HFF-Myc (cell line): ENCODE results near the gene ARL4D.

Experiments
- DNase-seq: peaks from one replicate; pipeline ENCODE4 v3.0.0-alpha.2; 2011; ENCODE audit warnings: low read depth; ENCODE audit errors: extremely low read depth
- H3K4me3 ChIP-seq: replicated peaks from 2 replicates; pipeline ENCODE4 v1.5.1; 2011; ENCODE audit warnings: low read depth, mild to moderate bottlenecking, control low read depth, low read length
- TF ChIP-seq, protein P1 (sequence below): IDR thresholded peaks from 2 replicates; pipeline ENCODE4 v1.5.1; 2012; ENCODE audit warnings: mild to moderate bottlenecking, low read depth, low read length, control low read depth; ENCODE audit errors: missing control alignments

Gene ARL4D

DNA sequence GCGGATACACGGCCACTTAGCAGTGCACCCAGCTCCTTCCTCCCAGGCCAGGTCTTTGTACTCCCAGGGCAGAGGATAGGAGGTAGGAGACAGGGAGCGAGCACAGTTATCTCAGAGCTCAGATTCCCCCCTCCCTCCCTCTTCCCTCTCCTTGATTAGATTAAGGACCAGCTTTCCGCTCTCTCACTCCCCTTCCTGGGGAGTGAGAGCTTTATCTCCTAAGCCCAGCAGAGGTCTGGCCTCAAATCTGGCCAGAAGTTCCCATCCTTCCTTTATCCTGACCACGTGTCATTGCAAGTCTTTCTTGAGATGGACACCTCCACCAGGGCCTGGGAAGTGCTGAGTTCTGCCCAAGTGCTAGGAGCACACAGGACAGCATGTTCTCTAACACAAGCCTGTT lies 5.1 kb downstream of the ARL4D start:
- H3K4me3 ChIP-seq, result no peak overlapping the region
- DNase-seq, result no peak
- TF ChIP-seq, protein P1, sequence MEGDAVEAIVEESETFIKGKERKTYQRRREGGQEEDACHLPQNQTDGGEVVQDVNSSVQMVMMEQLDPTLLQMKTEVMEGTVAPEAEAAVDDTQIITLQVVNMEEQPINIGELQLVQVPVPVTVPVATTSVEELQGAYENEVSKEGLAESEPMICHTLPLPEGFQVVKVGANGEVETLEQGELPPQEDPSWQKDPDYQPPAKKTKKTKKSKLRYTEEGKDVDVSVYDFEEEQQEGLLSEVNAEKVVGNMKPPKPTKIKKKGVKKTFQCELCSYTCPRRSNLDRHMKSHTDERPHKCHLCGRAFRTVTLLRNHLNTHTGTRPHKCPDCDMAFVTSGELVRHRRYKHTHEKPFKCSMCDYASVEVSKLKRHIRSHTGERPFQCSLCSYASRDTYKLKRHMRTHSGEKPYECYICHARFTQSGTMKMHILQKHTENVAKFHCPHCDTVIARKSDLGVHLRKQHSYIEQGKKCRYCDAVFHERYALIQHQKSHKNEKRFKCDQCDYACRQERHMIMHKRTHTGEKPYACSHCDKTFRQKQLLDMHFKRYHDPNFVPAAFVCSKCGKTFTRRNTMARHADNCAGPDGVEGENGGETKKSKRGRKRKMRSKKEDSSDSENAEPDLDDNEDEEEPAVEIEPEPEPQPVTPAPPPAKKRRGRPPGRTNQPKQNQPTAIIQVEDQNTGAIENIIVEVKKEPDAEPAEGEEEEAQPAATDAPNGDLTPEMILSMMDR, result no peak

DNA sequence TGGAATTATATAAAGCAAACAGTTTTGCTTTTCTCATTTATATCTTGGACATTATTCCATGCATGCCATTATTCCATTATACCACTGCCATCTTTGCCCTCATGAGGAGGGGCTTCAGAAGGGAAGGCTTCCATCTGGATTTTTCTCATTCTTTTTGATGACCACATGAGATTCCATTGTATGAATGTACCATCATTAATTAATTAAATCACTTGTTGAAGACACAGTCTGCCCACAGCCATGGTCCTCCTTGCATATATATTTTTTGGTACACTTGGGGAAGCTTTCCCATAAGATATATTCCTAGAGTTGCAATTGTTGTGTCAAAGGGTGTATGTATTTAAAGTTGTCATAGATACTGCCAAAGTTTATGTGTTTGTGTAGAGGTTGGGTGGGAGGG lies 7.1 kb downstream of the ARL4D start:
- no peak for DNase-seq
- TF ChIP-seq, protein P1, result no peak
- H3K4me3 ChIP-seq, result no peak overlapping the region

DNA sequence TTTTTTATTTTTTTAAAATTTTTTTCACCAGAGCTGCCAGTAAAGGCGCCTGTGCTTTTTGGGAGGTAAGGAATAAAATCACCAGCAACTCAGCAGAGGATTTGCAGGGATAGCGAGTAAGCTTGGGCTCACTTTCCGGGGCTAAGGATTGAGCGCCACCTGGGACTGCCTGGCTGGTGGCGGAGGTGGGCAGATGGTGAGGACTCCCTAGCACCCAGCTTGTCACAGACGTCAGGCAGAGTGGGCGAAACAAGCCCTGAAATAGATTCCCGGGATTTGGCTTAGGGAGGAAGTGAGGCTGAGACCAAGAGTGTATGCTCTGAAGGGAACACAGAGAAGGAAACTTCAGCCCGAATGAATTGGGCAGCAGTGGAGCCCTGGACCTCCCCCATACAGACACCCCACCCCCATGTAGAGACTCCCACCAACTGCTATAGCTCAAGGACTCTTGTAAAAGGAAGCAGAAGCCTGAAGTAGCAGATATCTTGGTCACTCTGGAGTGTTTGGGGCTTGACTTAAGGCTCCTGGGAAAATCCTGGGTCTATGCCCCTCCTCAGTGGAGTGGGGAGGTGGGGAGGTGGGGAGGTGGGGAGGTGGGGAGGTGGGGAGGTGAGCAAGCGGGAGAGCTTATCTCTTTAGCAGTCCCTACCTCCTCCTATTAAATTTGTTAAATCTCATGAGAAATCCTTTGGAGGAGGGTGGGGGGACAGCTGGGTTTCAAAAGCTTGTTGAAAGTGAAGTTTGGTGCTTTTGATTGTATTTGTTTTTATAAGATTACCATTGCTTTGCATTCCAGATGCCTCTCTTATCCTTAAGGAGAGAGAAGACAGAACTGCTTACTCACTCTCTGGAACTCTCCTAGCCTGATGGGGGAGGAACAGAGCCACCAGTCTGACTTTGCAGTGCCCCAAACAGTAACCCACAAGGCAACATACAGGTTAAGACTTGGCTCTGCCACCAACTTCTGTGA lies 8.2 kb downstream of the ARL4D start:
- TF ChIP-seq, protein P1, result no peak
- no peak overlapping the region for H3K4me3 ChIP-seq
- no peak for DNase-seq

DNA sequence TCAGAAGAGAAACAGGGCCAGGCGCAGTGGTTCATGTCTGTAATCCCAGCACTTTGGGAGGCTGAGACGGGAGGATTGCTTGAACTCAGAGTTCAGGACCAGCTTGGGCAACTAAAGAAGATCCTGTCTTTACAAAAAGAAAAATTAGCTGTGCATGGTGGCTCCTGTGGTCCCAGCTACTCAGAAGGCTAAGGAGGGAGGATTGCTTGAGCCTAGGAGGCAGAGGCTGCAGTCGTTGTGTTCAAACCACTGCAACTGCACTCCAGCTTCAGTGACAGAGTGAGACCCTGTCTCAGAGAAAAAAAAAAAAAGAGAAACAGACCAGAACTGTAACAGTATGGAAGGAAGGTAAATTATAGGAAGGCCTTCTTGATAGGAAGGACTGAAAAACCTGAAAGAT lies 10.3 kb downstream of the ARL4D start:
- DNase-seq, result no peak
- TF ChIP-seq, protein P1, result no peak
- no peak overlapping the region for H3K4me3 ChIP-seq

DNA sequence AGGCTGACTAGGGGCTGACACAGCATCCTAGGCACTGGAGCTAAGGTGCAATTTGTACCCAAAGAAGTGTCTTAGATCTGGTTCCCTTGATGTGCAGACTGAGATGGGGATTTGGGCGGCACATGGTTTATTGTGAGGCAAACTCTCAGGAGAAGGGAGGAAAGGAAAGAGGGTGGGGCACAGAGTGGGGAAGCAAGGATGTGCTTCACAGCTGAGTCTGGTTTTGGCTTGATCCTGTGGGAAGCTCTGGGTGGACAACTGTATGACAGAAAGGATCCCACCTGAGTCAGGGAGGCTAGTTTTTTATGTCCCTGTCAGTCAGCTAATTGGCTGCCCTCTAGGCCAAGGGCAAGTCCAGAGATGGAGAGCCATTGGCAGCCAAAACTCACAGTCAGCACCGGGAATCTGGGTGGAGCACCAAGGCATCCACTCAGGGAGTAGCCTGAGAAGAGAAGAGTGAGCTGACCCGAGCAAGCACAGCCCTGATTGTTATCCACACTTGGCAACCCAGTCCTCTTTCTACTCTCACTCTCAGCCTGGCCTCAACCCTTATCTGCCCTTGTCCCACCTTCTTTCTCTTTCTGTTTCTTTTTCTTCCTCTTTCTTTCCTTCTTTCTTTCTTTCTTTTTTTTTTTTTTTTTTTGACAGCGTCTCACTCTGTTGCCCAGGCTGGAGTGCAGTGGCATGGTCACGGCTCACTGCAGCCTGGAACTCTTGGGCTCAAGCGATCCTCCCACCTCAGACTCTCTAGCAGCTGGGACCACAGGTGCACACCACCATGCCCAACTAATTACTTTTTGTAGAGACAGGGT lies 12.0 kb downstream of the ARL4D start:
- DNase-seq, result no peak
- H3K4me3 ChIP-seq, result no peak overlapping the region
- TF ChIP-seq, protein P1, result no peak

DNA sequence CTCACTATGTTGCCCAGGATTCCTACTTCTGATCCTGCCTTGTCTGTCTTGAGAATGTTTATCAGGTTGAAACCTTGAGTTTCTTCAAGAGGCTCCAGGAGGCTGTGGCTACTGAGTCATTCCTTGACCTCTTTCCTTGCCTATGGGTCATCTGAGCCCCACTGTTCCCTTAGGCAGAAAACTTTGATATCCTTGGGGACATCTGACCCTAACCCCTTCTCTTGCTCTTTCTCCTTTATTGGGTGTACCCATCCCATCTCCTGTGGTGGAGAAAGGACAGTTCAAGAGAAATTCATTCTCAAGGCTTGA lies 12.5 kb downstream of the ARL4D start:
- H3K4me3 ChIP-seq, result no peak overlapping the region
- TF ChIP-seq, protein P1, result no peak
- no peak for DNase-seq
